CD8-positive, alpha-beta memory T cell (primary cell): ENCODE measurements around the gene KRT17. TPM values are rescaled to one million over a fixed set of nuclear protein-coding genes. Genes with fewer than 3 reads are reported as not detected.
"Not testable (repeated sequence)": the region's sequence is repeated elsewhere in the genome, so short reads cannot be mapped to it uniquely, and the experiment has no call there.

ENCODE experiments used
- CTCF ChIA-PET: fragments of 350-600 bp; sonication (Branson Sonifier 250); formaldehyde crosslinking; loops from one replicate; lab custom pipeline; 2021; ENCODE audit warnings: antibody characterized with exemption; lab: Charles Lee
- POLR2A ChIA-PET: fragments of 350-600 bp; sonication (Branson Sonifier 250); formaldehyde crosslinking; loops from one replicate; lab custom pipeline; 2021; ENCODE audit warnings: antibody characterized with exemption; lab: Charles Lee
- DNase-seq, 5 donors: peaks; one replicate each; pipeline versions ENCODE4 v3.0.0 to v3.0.0-alpha.2; 2020 to 2022; ENCODE audit warnings: mixed read lengths in 1 of 5
- H3K27ac ChIP-seq: one replicate; pipeline ENCODE4 v1.7.0; 2013; ENCODE audit warnings: low read depth, mild to moderate bottlenecking, low read length, moderate library complexity
- H3K27me3 ChIP-seq: 2 replicates; pipeline ENCODE4 v1.7.0; 2013; ENCODE audit warnings: low read length, mild to moderate bottlenecking; ENCODE audit not compliant: insufficient read depth, poor library complexity, severe bottlenecking
- H3K36me3 ChIP-seq: 2 replicates; pipeline ENCODE4 v1.7.0; 2013; ENCODE audit warnings: mild to moderate bottlenecking, low read length, moderate library complexity; ENCODE audit not compliant: insufficient read depth
- H3K4me1 ChIP-seq: 2 replicates; pipeline ENCODE4 v1.7.0; 2013; ENCODE audit warnings: mild to moderate bottlenecking, low read length, moderate library complexity; ENCODE audit not compliant: insufficient read depth
- H3K4me3 ChIP-seq: 2 replicates; pipeline ENCODE4 v1.7.0; 2013; ENCODE audit warnings: mild to moderate bottlenecking, low read length
- H3K9me3 ChIP-seq: 2 replicates; pipeline ENCODE4 v1.7.0; 2013; ENCODE audit warnings: mild to moderate bottlenecking, low read length
- H3K27ac Mint-ChIP-seq, 8 donors: one replicate each; pipeline ENCODE4 v1.8.0; 2020 to 2021; ENCODE audit warnings: mixed read lengths in 8 of 8, mild to moderate bottlenecking in 6 of 8, inconsistent platforms in 3 of 8, moderate library complexity in 3 of 8
- H3K27me3 Mint-ChIP-seq, 2 donors: one replicate each; pipeline ENCODE4 v1.8.0; 2020 to 2021; ENCODE audit warnings: mixed read lengths in 2 of 2, mild to moderate bottlenecking in 1 of 2, moderate library complexity in 1 of 2
- H3K36me3 Mint-ChIP-seq, 3 donors: one replicate each; pipeline ENCODE4 v1.8.0; 2020 to 2021; ENCODE audit warnings: mixed read lengths in 3 of 3, inconsistent platforms in 1 of 3, mild to moderate bottlenecking in 1 of 3
- H3K4me1 Mint-ChIP-seq, 3 donors: one replicate each; pipeline ENCODE4 v1.8.0; 2020 to 2021; ENCODE audit warnings: mixed read lengths in 3 of 3, inconsistent platforms in 1 of 3, mild to moderate bottlenecking in 1 of 3
- H3K4me3 Mint-ChIP-seq, 7 donors: one replicate each; pipeline ENCODE4 v1.8.0; 2020 to 2021; ENCODE audit warnings: mixed read lengths in 7 of 7, mild to moderate bottlenecking in 6 of 7, moderate library complexity in 4 of 7, inconsistent platforms in 2 of 7
- H3K9me3 Mint-ChIP-seq, 5 donors: one replicate each; pipeline ENCODE4 v1.8.0; 2020 to 2022; ENCODE audit warnings: mixed read lengths in 5 of 5, mild to moderate bottlenecking in 3 of 5, moderate library complexity in 2 of 5, inconsistent platforms in 1 of 5
- polyA plus RNA-seq: library from polyadenylated mRNA; unstranded; fragments of 300-500 nt; fragmentation: Illumina TruSeq; gene quantifications from one replicate; pipeline ENCODE4 v1.2.3, GENCODE V29; 2021
- total RNA-seq, 2 experiments: library from RNA; stranded (reverse); gene quantifications; one replicate each; pipeline ENCODE4 v1.2.3, GENCODE V29; 2021

Gene KRT17
- total and polyA plus RNA-seq, 3 experiments from 2014 or later, result 0.35 TPM; not detected in 2

DNA sequence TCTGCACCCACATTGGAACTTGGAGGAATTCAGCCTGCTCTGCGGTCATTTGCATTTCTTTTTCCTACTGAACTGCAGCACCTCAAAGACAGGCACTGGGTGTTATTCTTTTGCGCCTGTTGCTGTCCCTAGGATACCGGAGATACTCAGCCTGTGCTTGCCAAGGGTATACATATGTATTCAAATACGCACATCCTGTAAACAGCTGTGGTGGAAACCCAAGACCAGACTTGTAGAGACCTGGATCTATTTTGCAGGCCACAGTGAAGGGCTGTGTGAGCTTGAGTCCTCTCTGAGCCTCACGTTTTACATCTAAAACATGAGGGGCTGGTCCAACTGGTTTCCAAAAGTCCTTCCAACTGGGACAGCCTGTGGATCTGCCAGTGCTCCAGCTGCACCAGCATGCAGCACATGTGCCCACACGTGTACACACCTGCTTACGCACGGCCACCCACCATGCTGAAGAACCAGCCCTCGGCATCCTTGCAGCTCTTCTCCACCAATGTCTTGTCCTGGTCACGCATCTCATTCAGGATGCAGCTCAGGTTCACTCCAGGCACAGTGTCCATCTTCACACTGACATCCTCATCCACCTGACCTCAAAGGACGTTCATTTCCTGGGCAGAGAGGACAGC lies 4.4 kb upstream of the KRT17 start:
- H3K4me3 ChIP-seq, CTCF ChIA-PET, H3K36me3 Mint-ChIP-seq, H3K9me3 Mint-ChIP-seq, H3K4me1 Mint-ChIP-seq, H3K27me3 ChIP-seq, DNase-seq, H3K9me3 ChIP-seq, H3K27ac ChIP-seq, H3K4me3 Mint-ChIP-seq, H3K4me1 ChIP-seq, H3K36me3 ChIP-seq, POLR2A ChIA-PET: not testable (repeated sequence)
- H3K27me3 Mint-ChIP-seq, result peaks cover 7 to 17% of the 10 kb centered on the region in 2 donors
- peak overlapping the region in 1 of 8 donors; percentile 77 for H3K27ac Mint-ChIP-seq

GRCh38 chr17:41628073-41628370 lies 3.6 kb upstream of the KRT17 start:
- peak in 1 of 5 donors; percentile 15 for DNase-seq
- H3K4me3 ChIP-seq, POLR2A ChIA-PET, H3K4me1 Mint-ChIP-seq, CTCF ChIA-PET, H3K4me1 ChIP-seq, H3K9me3 Mint-ChIP-seq, H3K27me3 ChIP-seq, H3K9me3 ChIP-seq, H3K4me3 Mint-ChIP-seq, H3K27ac Mint-ChIP-seq, H3K36me3 Mint-ChIP-seq, H3K36me3 ChIP-seq, H3K27ac ChIP-seq: not testable (repeated sequence)
- H3K27me3 Mint-ChIP-seq, result peaks cover 7 to 17% of the 10 kb centered on the region in 2 donors

- CTCF ChIA-PET, result no interaction called here
- H3K36me3 Mint-ChIP-seq, result no peaks in the 10 kb centered on the region
Observed at GRCh38 chr17:41627316-41628072, 3.1 kb upstream of the KRT17 start.

GRCh38 chr17:41626914-41627295 lies 2.5 kb upstream of the KRT17 start:
- H3K36me3 Mint-ChIP-seq, H3K4me1 ChIP-seq, CTCF ChIA-PET, H3K4me3 ChIP-seq, DNase-seq, H3K27ac ChIP-seq, H3K27me3 ChIP-seq, H3K9me3 Mint-ChIP-seq, POLR2A ChIA-PET, H3K9me3 ChIP-seq, H3K4me1 Mint-ChIP-seq, H3K27ac Mint-ChIP-seq, H3K36me3 ChIP-seq, H3K4me3 Mint-ChIP-seq: not testable (repeated sequence)
- H3K27me3 Mint-ChIP-seq, result peaks cover 10 to 17% of the 10 kb centered on the region in 2 donors

More at GRCh38 chr17:41627316-41628072, 3.1 kb upstream of the KRT17 start:
- Histone ChIP-seq H3K36me3 (no peaks in the 10 kb centered on the region), H3K27ac (no peak overlapping the region), H3K4me1 (no peaks in the 10 kb centered on the region), H3K27me3 (no peaks in the 10 kb centered on the region), H3K4me3 (no peak overlapping the region), H3K9me3 (no peaks in the 10 kb centered on the region)
- POLR2A ChIA-PET, result no interaction called here
- no peak overlapping the region for H3K4me3 Mint-ChIP-seq
- H3K9me3 Mint-ChIP-seq, result no peaks in the 10 kb centered on the region
- H3K4me1 Mint-ChIP-seq, result no peaks in the 10 kb centered on the region
- H3K27ac Mint-ChIP-seq, result peak overlapping the region in 1 of 8 donors; percentile 16
- peak in 1 of 5 donors; percentile 40 for DNase-seq
- H3K27me3 Mint-ChIP-seq, result peaks cover 7 to 17% of the 10 kb centered on the region in 2 donors

- H3K4me3 Mint-ChIP-seq, CTCF ChIA-PET: not testable (repeated sequence)
- peaks cover 10 to 22% of the 10 kb centered on the region in 2 donors for H3K27me3 Mint-ChIP-seq
Observed at GRCh38 chr17:41626028-41626913, 1.9 kb upstream of the KRT17 start.

DNA sequence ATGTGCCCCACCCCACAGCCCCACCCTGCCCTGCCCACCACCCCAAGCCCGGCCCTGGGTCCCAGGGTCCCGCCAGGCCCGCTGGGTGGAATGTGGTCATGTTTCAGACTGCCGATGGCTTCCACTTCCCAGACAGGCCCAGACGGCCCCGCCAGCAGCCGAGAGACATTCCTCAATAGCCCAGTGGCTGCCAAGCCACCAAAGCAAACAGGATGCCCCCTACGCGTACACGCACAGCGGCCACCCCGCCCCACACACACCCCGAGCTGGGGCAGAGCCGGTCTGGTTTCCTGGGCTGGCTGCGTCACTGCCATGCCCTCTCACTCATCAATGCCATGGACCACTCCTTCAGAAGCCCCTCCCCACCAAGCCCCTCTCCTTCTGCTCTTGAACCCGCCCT lies 1.2 kb upstream of the KRT17 start:
- Histone ChIP-seq H3K27ac (no peak overlapping the region), H3K9me3 (no peaks in the 10 kb centered on the region), H3K4me1 (no peaks in the 10 kb centered on the region), H3K36me3 (no peaks in the 10 kb centered on the region), H3K27me3 (no peaks in the 10 kb centered on the region), H3K4me3 (no peak overlapping the region)
- ChIA-PET CTCF (no interaction called here), POLR2A (no interaction called here)
- no peak overlapping the region for H3K27ac Mint-ChIP-seq
- H3K27me3 Mint-ChIP-seq, result peaks cover 10 to 22% of the 10 kb centered on the region in 2 donors
- H3K4me3 Mint-ChIP-seq, result no peak overlapping the region
- no peaks in the 10 kb centered on the region for H3K36me3 Mint-ChIP-seq
- H3K9me3 Mint-ChIP-seq, result no peaks in the 10 kb centered on the region
- DNase-seq, result peak in 1 of 5 donors; percentile 41
- no peaks in the 10 kb centered on the region for H3K4me1 Mint-ChIP-seq

More at GRCh38 chr17:41626028-41626913, 1.9 kb upstream of the KRT17 start:
- H3K4me3 ChIP-seq, H3K9me3 ChIP-seq, H3K27ac ChIP-seq, H3K4me1 Mint-ChIP-seq, POLR2A ChIA-PET, H3K36me3 ChIP-seq, H3K36me3 Mint-ChIP-seq, H3K27ac Mint-ChIP-seq, H3K27me3 ChIP-seq, H3K9me3 Mint-ChIP-seq, DNase-seq, H3K4me1 ChIP-seq: not testable (repeated sequence)

- H3K9me3 Mint-ChIP-seq, H3K9me3 ChIP-seq, H3K4me3 Mint-ChIP-seq, POLR2A ChIA-PET, H3K27me3 ChIP-seq, CTCF ChIA-PET, H3K4me1 ChIP-seq, H3K36me3 Mint-ChIP-seq, H3K27ac ChIP-seq, H3K27ac Mint-ChIP-seq, H3K36me3 ChIP-seq, H3K4me3 ChIP-seq, H3K4me1 Mint-ChIP-seq: not testable (repeated sequence)
- peaks cover 10 to 31% of the 10 kb centered on the region in 2 donors for H3K27me3 Mint-ChIP-seq
- peak in 1 of 5 donors; percentile 35 for DNase-seq
Observed at GRCh38 chr17:41623184-41623861, 1.1 kb downstream of the KRT17 start.
